BJ (cell line): ENCODE measurements around the gene ARHGEF10L. TPM values are rescaled to one million over a fixed set of nuclear protein-coding genes. Genes with fewer than 3 reads are reported as not detected.

Experiments
- CTCF ChIA-PET: fragments of 350-600 bp; formaldehyde crosslinking; extraction: SDS; loops from one replicate; lab custom pipeline; 2021; ENCODE audit warnings: antibody characterized with exemption, inconsistent platforms; lab: Yijun Ruan, JAX
- POLR2A ChIA-PET: fragments of 300-600 bp; sonication (Branson Sonifier 250); formaldehyde crosslinking; extraction: SDS; loops from one replicate; lab custom pipeline; 2021; ENCODE audit warnings: antibody characterized with exemption; lab: Charles Lee
- DNase-seq: peaks from one replicate; pipeline ENCODE4 v3.0.0-alpha.2; 2011; ENCODE audit warnings: low read depth
- H3K27me3 ChIP-seq: 2 replicates; pipeline ENCODE4 v1.6.0; 2011; ENCODE audit warnings: low read length; ENCODE audit not compliant: control insufficient read depth, insufficient read depth
- H3K36me3 ChIP-seq: 2 replicates; pipeline ENCODE4 v1.5.1; 2011; ENCODE audit warnings: low read length; ENCODE audit not compliant: control insufficient read depth, insufficient read depth
- H3K4me3 ChIP-seq: 2 replicates; pipeline ENCODE4 v1.5.1; 2011; ENCODE audit warnings: low read depth, mild to moderate bottlenecking, control low read depth, low read length
- polyA plus RNA-seq: library from polyadenylated mRNA; depleted of rRNA; stranded (reverse); fragments of >200 nt; gene quantifications from 2 replicates; pipeline ENCODE4 v1.2.3, GENCODE V29; 2011
- TF ChIP-seq, protein P1 (sequence below): IDR thresholded peaks from 2 replicates; pipeline ENCODE4 v1.5.1; 2011; ENCODE audit warnings: low read depth, mild to moderate bottlenecking, control low read depth, inconsistent platforms, low read length, moderate library complexity; ENCODE audit not compliant: insufficient read depth

The ARHGEF10L gene
- polyA plus RNA-seq, 1 experiment = 12.5 TPM

- no peaks in the 10 kb centered on the region for H3K27me3 ChIP-seq
- H3K36me3 ChIP-seq = peaks cover 18% of the 10 kb centered on the region
- POLR2A ChIA-PET = no interaction called here
- H3K4me3 ChIP-seq = no peak overlapping the region
- CTCF ChIA-PET = interaction anchor here (1.7 to 18.9 kb wide), 3 partner anchors 13 to 105 kb away, joined by 3 to 531 read pairs (median 51); no protein-coding TSS in a partner anchor
- TF ChIP-seq, protein P1, sequence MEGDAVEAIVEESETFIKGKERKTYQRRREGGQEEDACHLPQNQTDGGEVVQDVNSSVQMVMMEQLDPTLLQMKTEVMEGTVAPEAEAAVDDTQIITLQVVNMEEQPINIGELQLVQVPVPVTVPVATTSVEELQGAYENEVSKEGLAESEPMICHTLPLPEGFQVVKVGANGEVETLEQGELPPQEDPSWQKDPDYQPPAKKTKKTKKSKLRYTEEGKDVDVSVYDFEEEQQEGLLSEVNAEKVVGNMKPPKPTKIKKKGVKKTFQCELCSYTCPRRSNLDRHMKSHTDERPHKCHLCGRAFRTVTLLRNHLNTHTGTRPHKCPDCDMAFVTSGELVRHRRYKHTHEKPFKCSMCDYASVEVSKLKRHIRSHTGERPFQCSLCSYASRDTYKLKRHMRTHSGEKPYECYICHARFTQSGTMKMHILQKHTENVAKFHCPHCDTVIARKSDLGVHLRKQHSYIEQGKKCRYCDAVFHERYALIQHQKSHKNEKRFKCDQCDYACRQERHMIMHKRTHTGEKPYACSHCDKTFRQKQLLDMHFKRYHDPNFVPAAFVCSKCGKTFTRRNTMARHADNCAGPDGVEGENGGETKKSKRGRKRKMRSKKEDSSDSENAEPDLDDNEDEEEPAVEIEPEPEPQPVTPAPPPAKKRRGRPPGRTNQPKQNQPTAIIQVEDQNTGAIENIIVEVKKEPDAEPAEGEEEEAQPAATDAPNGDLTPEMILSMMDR = no peak
- DNase-seq = no peak
Measured at GRCh38 chr1:17609529-17609928, 70.0 kb downstream of the ARHGEF10L start.

DNA sequence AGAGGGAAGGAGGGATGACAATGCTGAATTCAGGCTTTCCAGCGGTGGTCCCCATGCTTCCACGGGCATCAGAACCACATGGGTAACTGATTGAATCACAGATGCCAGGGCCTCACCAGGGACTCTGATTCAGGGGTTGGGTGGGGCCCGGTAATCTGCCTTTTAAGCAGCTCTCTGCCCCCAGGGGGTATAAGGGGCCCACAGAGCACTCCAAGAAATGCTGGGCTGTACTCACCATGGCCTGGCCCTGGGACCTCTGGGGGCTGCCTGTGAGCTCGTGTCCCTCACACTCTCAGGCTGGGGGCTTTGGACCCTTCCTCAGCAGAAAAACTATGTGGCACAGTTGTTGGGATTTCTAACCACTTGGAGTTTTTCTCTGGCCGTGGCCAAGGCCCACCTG is 70.6 kb downstream of the ARHGEF10L start:
- H3K27me3 ChIP-seq = no peaks in the 10 kb centered on the region
- ChIA-PET POLR2A (no interaction called here), CTCF (interaction anchor here (0.6 to 18.9 kb wide), 5 partner anchors 9 to 383 kb away, joined by 3 to 531 read pairs (median 3); no protein-coding TSS in a partner anchor)
- H3K4me3 ChIP-seq = no peak overlapping the region
- TF ChIP-seq, protein P1 = no peak
- DNase-seq = no peak
- peaks cover 15% of the 10 kb centered on the region for H3K36me3 ChIP-seq

- CTCF ChIA-PET = interaction anchor here (0.6 to 18.9 kb wide), 4 partner anchors 10 to 384 kb away, joined by 3 to 531 read pairs (median 4); no protein-coding TSS in a partner anchor
- POLR2A ChIA-PET = no interaction called here
- TF ChIP-seq, protein P1 = no peak
- peaks cover 15% of the 10 kb centered on the region for H3K36me3 ChIP-seq
- DNase-seq = no peak
- H3K4me3 ChIP-seq = no peak overlapping the region
- H3K27me3 ChIP-seq = no peaks in the 10 kb centered on the region
Measured at GRCh38 chr1:17610713-17611112, 71.2 kb downstream of the ARHGEF10L start.

GRCh38 chr1:17611991-17612390 is 72.5 kb downstream of the ARHGEF10L start:
- H3K4me3 ChIP-seq = no peak overlapping the region
- CTCF ChIA-PET = interaction anchor here (0.6 to 18.9 kb wide), 6 partner anchors 10 to 128 kb away, joined by 3 to 531 read pairs (median 5); no protein-coding TSS in a partner anchor
- peaks cover 17% of the 10 kb centered on the region for H3K36me3 ChIP-seq
- TF ChIP-seq, protein P1 = no peak
- DNase-seq = no peak
- H3K27me3 ChIP-seq = no peaks in the 10 kb centered on the region
- POLR2A ChIA-PET = no interaction called here

GRCh38 chr1:17612831-17613230 is 73.3 kb downstream of the ARHGEF10L start:
- DNase-seq = no peak
- Histone ChIP-seq H3K4me3 (no peak overlapping the region), H3K27me3 (no peaks in the 10 kb centered on the region), H3K36me3 (peaks cover 16% of the 10 kb centered on the region)
- POLR2A ChIA-PET = no interaction called here
- TF ChIP-seq, protein P1 = no peak
- CTCF ChIA-PET = interaction anchor here (1.0 to 18.9 kb wide), 3 partner anchors 11 to 127 kb away, joined by 5 to 531 read pairs (median 5); no protein-coding TSS in a partner anchor
